Mucosa of descending colon (tissue), 3 donors: ENCODE results near the gene CDC45. TPM values are rescaled to one million over a fixed set of nuclear protein-coding genes. Genes with fewer than 3 reads are reported as not detected.
"Not testable (repeated sequence)": the region's sequence is repeated elsewhere in the genome, so short reads cannot be mapped to it uniquely, and the experiment has no call there.

ENCODE experiments used
- ATAC-seq: fragments of 200-7000 bp; cut with Tn5 transposase; one replicate; pipeline ENCODE4 v1.9.1; 2020; ENCODE audit warnings: mild to moderate bottlenecking, moderate library complexity
- DNase-seq, 3 donors: peaks; one replicate each; pipeline ENCODE4 v3.0.0-alpha.2; 2020
- H3K36me3 ChIP-seq: fragments of 200-600 bp; one replicate; pipeline ENCODE4 v1.8.0; 2021; ENCODE audit warnings: low read depth, mild to moderate bottlenecking
- H3K4me1 ChIP-seq: fragments of 200-600 bp; one replicate; pipeline ENCODE4 v1.8.0; 2021; ENCODE audit warnings: low read depth, mild to moderate bottlenecking
- H3K4me3 ChIP-seq: fragments of 200-600 bp; one replicate; pipeline ENCODE4 v1.8.0; 2021; ENCODE audit warnings: mild to moderate bottlenecking
- H3K9me3 ChIP-seq: fragments of 200-600 bp; one replicate; pipeline ENCODE4 v1.8.0; 2021; ENCODE audit warnings: mild to moderate bottlenecking
- intact Hi-C, 2 donors: fragments of 100-400 bp; cut with DNase I in 1 of 2; cut with micrococcal nuclease in 1 of 2; formaldehyde crosslinking; loops; one replicate each; pipeline versions ENCODE4 v1.11.0 to v1.11.1; 2022; cut with DNase I, micrococcal nuclease
- total RNA-seq, 3 donors: library from RNA; stranded (reverse); fragmentation: NEBNext Ultra II Directional in 2 of 3; extraction: Animal tissue kit (Norgen Biotek cat#: 25700) in 2 of 3; gene quantifications; one replicate each; pipeline versions ENCODE4 v1.2.1 to v1.2.4, GENCODE V29; 2021 to 2023
- TF ChIP-seq, protein P1 (sequence below): fragments of 200-600 bp; IDR thresholded peaks from one replicate; pipeline ENCODE4 v1.8.0; 2022; ENCODE audit warnings: antibody characterized with exemption, mild to moderate bottlenecking
- donor health status: DM: no; HTN: no; CAD: no; lungs with moderate emphysema.
- donor health status: DM: no; HTN: no; CAD: no.
- donor health status: DM: no; HTN: yes; CAD: no.

The CDC45 gene
- total RNA-seq, 3 donors from 2014 or later = 2.2 to 13.9 (median 2.8) TPM

DNA sequence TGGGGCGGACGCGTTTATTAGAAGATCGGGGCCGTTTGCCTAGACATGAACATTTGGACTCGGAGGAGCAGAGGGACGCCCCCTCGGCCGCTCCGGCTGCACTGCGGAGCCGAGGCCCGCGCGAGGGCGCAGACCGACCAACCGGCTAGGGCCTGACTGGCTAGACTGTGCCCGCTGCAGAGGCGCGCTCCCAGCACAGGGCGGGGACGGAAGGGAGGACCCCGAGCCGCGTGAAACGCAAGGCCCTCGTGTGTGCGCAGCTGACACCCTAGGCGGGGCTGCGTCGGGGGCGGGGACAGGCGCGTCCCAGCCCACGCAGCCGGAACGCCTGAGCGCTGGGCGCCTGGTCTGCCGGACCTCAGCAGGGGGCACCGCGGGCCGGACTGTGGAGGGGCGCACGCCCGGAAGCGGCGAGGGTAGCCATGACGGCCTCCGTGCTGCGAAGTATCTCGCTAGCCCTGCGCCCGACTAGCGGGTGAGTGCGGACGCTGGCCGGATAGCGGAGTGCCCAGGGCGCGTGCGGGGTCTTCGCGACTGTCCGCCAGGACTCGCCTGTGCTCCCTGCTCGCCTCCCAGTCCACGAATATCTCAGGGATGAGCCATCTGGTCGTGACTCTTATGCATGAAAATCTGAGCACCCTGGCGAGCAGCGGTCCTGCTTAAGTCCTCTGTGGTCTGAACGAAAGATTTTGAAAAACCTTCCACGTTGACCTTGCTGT lies 47.4 kb upstream of the CDC45 start, which contains the start of gene MRPL40:
MRPL40 (plus strand) TSS at position 413 of the 719 bp plus-strand sequence; CDS start at position 423, 10 bp downstream.
- DNase-seq (peak; percentile 94 to 98 (median 96)), ATAC-seq (peak; percentile 95)
- TF ChIP-seq, protein P1, sequence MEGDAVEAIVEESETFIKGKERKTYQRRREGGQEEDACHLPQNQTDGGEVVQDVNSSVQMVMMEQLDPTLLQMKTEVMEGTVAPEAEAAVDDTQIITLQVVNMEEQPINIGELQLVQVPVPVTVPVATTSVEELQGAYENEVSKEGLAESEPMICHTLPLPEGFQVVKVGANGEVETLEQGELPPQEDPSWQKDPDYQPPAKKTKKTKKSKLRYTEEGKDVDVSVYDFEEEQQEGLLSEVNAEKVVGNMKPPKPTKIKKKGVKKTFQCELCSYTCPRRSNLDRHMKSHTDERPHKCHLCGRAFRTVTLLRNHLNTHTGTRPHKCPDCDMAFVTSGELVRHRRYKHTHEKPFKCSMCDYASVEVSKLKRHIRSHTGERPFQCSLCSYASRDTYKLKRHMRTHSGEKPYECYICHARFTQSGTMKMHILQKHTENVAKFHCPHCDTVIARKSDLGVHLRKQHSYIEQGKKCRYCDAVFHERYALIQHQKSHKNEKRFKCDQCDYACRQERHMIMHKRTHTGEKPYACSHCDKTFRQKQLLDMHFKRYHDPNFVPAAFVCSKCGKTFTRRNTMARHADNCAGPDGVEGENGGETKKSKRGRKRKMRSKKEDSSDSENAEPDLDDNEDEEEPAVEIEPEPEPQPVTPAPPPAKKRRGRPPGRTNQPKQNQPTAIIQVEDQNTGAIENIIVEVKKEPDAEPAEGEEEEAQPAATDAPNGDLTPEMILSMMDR = no peak
- Histone ChIP-seq H3K36me3 (no peaks in the 10 kb centered on the region), H3K4me1 (peaks cover 17% of the 10 kb centered on the region), H3K4me3 (peak within 1 kb of the TSS; percentile 74), H3K9me3 (no peaks in the 10 kb centered on the region)
- intact Hi-C loops = no loop called here

DNA sequence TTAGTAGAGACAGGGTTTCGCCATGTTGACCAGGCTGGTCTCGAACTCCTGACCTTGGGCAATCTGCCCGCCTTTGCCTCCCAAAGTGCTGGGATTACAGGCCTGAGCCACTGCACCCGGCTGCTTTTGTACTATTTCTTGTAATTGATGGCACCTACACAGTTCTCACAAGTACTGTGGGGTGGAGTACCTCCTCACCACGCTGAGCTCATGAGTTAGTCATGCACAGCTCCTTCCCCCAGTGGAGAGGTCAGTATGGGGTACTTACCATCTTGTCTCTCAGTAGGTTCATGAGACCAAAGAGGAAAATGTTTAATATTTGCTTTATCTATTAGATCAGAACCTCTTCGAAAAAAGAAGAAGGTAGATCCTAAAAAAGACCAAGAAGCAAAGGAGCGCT lies 45.3 kb upstream of the CDC45 start:
- Histone ChIP-seq H3K4me3 (no peak overlapping the region), H3K4me1 (peaks cover 12% of the 10 kb centered on the region), H3K9me3 (no peaks in the 10 kb centered on the region), H3K36me3 (no peaks in the 10 kb centered on the region)
- ATAC-seq = no peak
- TF ChIP-seq, protein P1 = no peak
- no peak for DNase-seq
- intact Hi-C loops = no loop called here

DNA sequence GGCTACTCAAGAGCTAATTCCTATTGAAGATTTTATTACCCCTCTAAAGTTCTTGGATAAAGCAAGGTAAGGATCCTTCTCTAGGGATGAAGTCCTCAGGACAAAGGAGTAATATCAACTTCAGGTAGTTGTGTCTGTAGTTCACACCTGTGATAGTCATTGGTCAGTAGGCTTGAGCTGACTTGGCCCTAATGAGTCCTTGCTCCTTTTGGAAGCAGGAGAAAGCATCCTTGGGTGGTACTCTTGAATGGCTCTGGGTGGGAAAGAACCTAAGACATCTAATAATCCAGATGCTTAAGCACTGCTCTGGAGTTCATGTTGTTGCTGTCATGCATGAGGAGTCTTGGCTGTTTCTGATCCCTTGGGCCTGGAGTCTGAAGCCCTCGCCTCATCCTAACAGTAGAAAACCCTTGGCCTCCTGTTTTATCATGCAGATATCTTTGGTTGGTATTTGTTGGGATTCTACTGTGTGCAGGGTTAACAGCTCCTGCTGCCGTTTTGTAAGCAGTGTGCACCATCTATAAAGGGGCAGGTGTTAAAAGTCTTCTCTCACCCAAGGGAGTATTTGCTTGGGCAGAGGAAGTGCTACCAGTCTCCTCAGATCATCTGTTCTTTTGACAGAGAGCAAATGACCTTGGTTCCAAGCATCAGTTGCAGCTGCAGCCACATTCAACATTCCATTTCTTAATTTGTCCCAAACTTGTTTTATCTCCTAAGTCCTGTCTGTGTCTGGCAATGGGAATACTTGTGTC lies 44.7 kb upstream of the CDC45 start:
- no peak for ATAC-seq
- no peaks in the 10 kb centered on the region for H3K36me3 ChIP-seq
- H3K4me3 ChIP-seq = no peak overlapping the region
- H3K9me3 ChIP-seq = no peaks in the 10 kb centered on the region
- H3K4me1 ChIP-seq = peaks cover 6% of the 10 kb centered on the region
- TF ChIP-seq, protein P1 = no peak
- intact Hi-C loops = no loop called here
- DNase-seq = no peak

DNA sequence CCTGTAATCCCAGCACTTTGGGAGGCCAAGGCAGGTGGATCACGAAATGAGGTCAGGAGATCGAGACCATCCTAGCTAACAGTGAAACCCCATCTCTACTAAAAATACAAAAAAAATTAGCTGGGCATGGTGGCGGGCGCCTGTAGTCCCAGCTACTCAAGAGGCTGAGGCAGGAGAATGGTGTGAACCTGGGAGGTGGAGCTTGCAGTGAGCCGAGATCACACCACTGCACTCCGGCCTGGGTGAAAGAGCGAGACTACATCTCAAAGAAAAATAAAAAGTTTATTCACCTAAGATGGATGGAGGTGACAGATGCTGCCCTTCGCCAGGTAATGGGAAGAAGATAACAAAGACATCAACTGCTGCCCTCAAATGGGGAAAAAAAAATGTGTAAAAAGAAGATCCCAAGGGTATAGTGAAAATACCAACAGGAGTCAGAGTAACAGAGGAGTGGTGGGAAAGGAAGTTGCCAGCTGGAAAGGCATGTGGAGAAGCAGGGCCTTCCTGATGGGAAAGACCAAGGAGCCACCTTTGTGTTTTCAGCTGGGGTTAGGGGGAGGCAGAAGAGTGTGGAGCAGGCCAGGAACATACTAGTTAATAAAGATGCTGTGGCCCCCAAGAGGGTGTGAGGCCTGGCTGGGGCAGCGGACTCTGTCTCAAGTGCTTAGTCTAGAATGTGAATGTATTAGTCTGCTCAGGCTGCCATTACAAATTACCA lies 43.1 kb upstream of the CDC45 start:
- DNase-seq, H3K9me3 ChIP-seq, H3K4me3 ChIP-seq, ATAC-seq, H3K36me3 ChIP-seq, H3K4me1 ChIP-seq, intact Hi-C loops: not testable (repeated sequence)

DNA sequence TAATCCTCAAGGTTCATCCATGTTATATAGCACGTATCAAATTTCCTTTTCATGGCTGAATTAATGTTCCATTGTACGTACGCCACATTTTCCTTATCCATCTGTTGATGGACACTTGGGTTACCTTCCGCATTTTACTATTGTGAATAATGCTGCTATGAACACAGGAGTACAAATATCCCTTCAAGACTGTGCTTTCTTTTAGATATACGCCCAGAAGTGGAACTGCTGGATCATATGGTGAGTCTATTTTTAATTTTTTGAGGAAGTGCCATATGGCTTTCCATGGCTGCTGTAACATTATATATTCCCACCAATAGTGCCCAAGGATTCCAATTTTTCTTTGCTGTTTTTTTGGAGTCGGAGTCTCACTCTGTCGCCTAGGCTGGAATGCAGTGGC lies 41.4 kb upstream of the CDC45 start:
- Histone ChIP-seq H3K9me3 (no peaks in the 10 kb centered on the region), H3K4me1 (no peaks in the 10 kb centered on the region), H3K4me3 (no peak overlapping the region), H3K36me3 (no peaks in the 10 kb centered on the region)
- intact Hi-C loops = no loop called here
- no peak for ATAC-seq
- DNase-seq = no peak
- TF ChIP-seq, protein P1 = no peak
